ENCODE data around the gene OR5K1. TPM values are rescaled to one million over a fixed set of nuclear protein-coding genes. Genes with fewer than 3 reads are reported as not detected.

The OR5K1 gene
- not detected in 2 replicates for total RNA-seq

DNA sequence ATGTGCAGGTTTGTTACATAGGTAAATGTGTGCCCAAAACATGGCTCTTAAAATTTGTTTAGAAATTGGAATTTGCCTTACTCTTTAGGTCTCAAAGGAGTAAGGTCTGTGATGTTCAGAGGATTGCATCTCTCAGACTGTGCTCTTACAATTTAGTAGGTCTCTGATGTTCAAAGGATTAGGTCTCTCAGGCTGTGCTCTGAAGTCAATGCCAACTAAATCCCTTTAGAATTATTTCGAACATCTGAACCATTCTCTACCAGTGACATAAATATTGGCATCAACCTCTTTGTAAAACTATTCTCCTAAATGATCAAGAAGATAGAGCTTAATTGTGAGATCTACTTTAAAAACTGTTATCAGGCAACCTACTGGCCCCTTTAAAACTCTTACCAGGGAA is at the start of gene OR5K1:
Gene OR5K1, plus strand, starts transcription at position 301 of the 400 bp plus-strand sequence. CDS start 6,376 bp downstream, outside the sequence.
- no peak for DNase-seq (ENCODE audit: low read depth)
- TF ChIP-seq, protein P1, sequence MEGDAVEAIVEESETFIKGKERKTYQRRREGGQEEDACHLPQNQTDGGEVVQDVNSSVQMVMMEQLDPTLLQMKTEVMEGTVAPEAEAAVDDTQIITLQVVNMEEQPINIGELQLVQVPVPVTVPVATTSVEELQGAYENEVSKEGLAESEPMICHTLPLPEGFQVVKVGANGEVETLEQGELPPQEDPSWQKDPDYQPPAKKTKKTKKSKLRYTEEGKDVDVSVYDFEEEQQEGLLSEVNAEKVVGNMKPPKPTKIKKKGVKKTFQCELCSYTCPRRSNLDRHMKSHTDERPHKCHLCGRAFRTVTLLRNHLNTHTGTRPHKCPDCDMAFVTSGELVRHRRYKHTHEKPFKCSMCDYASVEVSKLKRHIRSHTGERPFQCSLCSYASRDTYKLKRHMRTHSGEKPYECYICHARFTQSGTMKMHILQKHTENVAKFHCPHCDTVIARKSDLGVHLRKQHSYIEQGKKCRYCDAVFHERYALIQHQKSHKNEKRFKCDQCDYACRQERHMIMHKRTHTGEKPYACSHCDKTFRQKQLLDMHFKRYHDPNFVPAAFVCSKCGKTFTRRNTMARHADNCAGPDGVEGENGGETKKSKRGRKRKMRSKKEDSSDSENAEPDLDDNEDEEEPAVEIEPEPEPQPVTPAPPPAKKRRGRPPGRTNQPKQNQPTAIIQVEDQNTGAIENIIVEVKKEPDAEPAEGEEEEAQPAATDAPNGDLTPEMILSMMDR (conservative IDR thresholded peaks at IDR 0.05; ENCODE audit: low read depth, low read length): no peak
- no peak within 1 kb of the TSS for H3K4me3 ChIP-seq (ENCODE audit: low read depth, low read length)

DNA sequence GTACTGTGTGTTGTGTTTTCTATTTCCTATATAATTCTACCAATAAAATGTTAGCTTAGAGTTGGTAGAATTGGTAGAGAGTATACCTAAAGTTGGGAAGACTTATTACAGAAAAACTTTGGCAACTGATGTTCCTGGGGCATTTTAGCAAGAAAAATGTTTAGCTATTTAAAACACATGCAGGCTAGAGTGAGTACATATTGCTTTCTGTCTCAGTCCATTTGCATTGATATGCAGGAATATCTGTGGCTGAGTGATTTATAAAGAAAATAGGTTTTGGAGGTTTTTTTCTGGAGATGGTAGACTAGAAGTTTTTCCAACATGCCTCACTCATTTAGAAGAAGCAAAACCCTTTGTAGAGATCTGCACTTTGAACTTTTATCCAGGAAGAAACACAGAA is 30.4 kb upstream of the OR5K1 start:
- TF ChIP-seq, protein P1 (conservative IDR thresholded peaks at IDR 0.05; ENCODE audit: low read depth, low read length): no peak
- no peak for DNase-seq (ENCODE audit: low read depth)
- no peak overlapping the region for H3K4me3 ChIP-seq (ENCODE audit: low read depth, low read length)

DNA sequence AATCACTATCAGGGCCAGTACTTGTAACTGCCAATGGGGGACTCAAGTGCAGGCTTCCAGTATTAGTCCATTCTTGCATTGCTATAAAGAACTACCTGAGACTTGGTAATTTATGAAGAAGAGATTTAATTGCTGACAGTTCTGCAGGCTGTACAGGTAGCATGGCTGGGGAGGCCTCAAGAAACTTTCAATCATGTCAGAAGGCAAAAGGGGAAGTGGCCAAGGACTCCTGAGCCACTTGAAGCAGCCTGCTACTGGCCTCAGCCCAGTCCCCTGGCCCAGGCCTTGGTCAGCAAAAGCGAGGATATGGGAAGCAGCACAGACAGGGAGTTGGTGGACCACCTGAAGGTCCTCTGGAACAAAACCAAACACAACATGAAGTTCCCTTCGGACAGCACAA is 29.2 kb upstream of the OR5K1 start:
- no peak overlapping the region for H3K4me3 ChIP-seq (ENCODE audit: low read depth, low read length)
- DNase-seq (ENCODE audit: low read depth): no peak
- TF ChIP-seq, protein P1 (conservative IDR thresholded peaks at IDR 0.05; ENCODE audit: low read depth, low read length): no peak

DNA sequence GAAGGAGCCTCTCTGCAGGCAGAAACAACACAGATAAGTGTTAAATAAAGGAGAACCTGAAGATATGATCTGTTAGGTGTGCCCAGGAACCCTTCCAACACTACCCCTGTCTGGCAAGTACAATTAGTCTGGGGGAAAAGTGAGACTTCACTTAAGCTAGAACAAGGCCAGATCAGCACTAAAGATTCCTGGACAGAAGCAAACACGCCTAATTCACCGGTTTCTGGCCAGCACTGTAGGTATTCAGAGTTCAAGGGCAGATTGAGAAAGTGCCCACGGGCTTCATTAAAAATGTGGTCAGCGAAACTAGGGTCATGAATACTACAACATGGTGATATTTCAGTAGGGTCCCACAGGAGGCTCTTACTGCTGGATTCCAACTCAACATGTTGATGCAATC is 28.6 kb upstream of the OR5K1 start:
- no peak overlapping the region for H3K4me3 ChIP-seq (ENCODE audit: low read depth, low read length)
- TF ChIP-seq, protein P1 (conservative IDR thresholded peaks at IDR 0.05; ENCODE audit: low read depth, low read length): no peak

DNA sequence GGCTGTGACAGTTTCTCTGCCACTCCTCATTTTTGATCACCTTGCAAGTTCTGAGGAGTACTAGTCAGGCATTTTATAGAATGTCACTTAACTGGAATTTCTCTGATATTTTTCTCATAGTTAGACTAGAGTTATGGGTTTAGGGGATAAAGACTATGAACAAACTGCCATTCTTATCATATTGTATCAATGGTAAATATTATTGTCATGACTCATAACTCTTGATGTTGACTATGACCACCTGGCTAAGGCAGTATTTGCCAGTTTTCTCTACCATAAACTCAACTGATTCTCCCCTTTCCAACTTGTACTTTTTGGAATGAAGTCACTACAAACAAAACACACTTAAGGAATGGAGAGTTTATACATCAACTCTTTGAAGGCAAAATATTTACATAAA is 22.7 kb upstream of the OR5K1 start:
- TF ChIP-seq, protein P1 (conservative IDR thresholded peaks at IDR 0.05; ENCODE audit: low read depth, low read length): no peak
- DNase-seq (ENCODE audit: low read depth): no peak
- no peak overlapping the region for H3K4me3 ChIP-seq (ENCODE audit: low read depth, low read length)

More for the DNA sequence above, 28.6 kb upstream of the OR5K1 start:
- no peak for DNase-seq (ENCODE audit: low read depth)

DNA sequence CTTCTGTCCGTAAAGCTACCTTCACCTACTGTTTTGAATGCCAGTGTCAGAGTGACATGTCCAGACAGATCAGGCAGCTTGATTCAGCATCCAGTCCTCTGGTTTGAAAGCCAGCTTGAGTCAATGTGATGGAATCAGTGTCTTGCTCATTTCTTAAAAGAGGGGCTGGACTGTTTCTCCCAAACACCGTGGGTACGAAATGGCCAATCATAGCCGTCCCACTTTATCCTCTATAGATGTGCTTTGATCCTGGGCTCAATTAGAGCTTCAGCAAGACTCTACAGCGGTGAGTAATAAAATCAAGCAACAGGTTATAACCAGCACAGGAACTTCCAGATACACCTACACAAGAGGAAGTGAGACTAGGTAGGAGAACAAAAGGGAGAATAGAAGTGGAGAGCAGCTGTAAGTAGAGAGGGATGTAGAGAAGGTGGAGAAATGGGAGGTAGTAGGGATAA is 17.0 kb upstream of the OR5K1 start:
- H3K4me3 ChIP-seq (ENCODE audit: low read depth, low read length): no peak overlapping the region
- TF ChIP-seq, protein P1 (conservative IDR thresholded peaks at IDR 0.05; ENCODE audit: low read depth, low read length): no peak
- DNase-seq (ENCODE audit: low read depth): no peak

DNA sequence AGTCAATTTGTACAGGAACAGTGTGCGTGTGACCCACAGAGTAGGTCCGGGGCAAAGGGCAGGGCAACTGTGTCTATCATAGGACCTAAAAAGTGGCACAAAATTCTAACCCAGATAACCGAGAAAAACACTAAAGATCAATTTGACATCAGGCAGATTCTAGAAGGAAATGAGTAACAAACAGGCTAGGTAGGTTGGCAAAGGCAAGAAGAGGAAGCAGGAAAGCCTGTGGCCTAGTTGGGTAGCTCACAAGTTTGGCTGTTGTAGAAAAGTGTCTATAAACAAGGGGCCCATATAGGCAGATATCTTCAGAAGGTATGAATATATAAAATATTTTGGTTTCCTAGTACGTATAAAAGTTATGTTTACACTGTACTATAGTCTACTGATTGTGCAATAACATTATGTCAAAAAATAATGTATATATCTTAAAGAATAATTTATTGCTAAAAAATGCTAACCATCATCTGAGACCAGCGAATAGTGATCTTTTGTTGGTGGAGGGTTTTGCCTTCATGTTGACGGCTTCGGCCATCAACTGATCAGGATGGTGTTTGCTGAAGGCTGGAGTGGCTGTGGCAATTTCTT is 13.3 kb upstream of the OR5K1 start:
- H3K4me3 ChIP-seq (ENCODE audit: low read depth, low read length): no peak overlapping the region
- DNase-seq (ENCODE audit: low read depth): no peak
- TF ChIP-seq, protein P1 (conservative IDR thresholded peaks at IDR 0.05; ENCODE audit: low read depth, low read length): no peak
